ENCODE measurements around the gene COL2A1.

- TF ChIP-seq EZH2 (IDR thresholded peaks at IDR 0.05; ENCODE audit: insufficient read depth, poor library complexity, severe bottlenecking) (no peak), EZH2phosphoT487 (IDR thresholded peaks at IDR 0.05; ENCODE audit: insufficient read depth, low read depth) (no peak)
Observed at GRCh38 chr12:47949441-47950341, 54.6 kb downstream of the COL2A1 start.
